GM23338 (cell line): ENCODE measurements around the gene CERK. TPM values are rescaled to one million over a fixed set of nuclear protein-coding genes. Genes with fewer than 3 reads are reported as not detected.

Experiments used
- ATAC-seq: fragments of 200-7000 bp; cut with Tn5 transposase; 3 replicates; pipeline ENCODE4 v1.9.1; 2020
- DNase-seq: peaks from one replicate; pipeline ENCODE4 v3.0.0-alpha.2; 2015; ENCODE audit warnings: low spot score
- H2AFZ ChIP-seq: fragments of 200-600 bp; sonication (generic); 2 replicates; pipeline ENCODE4 v1.8.0; 2016; ENCODE audit warnings: antibody characterized with exemption, mild to moderate bottlenecking, moderate library complexity
- H3F3A ChIP-seq: fragments of 200-600 bp; sonication (generic); replicated peaks from 2 replicates; pipeline ENCODE4 v1.8.0; 2017; ENCODE audit warnings: antibody characterized with exemption, mixed run types, low read depth
- H3K27ac ChIP-seq: fragments of 200-600 bp; sonication (generic); 2 replicates; pipeline ENCODE4 v1.6.1; 2016; ENCODE audit warnings: low read depth
- H3K27me3 ChIP-seq: fragments of 200-600 bp; sonication (generic); 2 replicates; pipeline ENCODE4 v1.8.0; 2016; ENCODE audit warnings: mild to moderate bottlenecking, mixed run types, moderate library complexity; ENCODE audit not compliant: insufficient read depth
- H3K36me3 ChIP-seq: fragments of 200-600 bp; sonication (generic); 2 replicates; pipeline ENCODE4 v1.8.0; 2016; ENCODE audit warnings: mild to moderate bottlenecking; ENCODE audit not compliant: insufficient read depth
- H3K4me1 ChIP-seq: fragments of 200-600 bp; sonication (generic); 2 replicates; pipeline ENCODE4 v1.8.0; 2016; ENCODE audit warnings: mild to moderate bottlenecking, moderate library complexity; ENCODE audit not compliant: insufficient read depth
- H3K4me2 ChIP-seq: fragments of 200-600 bp; sonication (generic); 2 replicates; pipeline ENCODE4 v1.7.1; 2017; ENCODE audit warnings: mixed run types
- H3K4me3 ChIP-seq: fragments of 200-600 bp; sonication (generic); 2 replicates; pipeline ENCODE4 v1.6.1; 2016; ENCODE audit warnings: mixed run types
- H3K79me2 ChIP-seq: fragments of 200-600 bp; sonication (generic); replicated peaks from 2 replicates; pipeline ENCODE4 v1.8.0; 2017; ENCODE audit warnings: mild to moderate bottlenecking; ENCODE audit not compliant: insufficient read depth
- H3K9me2 ChIP-seq: fragments of 200-600 bp; sonication (generic); 2 replicates; pipeline ENCODE4 v1.8.0; 2017; ENCODE audit not compliant: insufficient read depth
- H4K20me1 ChIP-seq: fragments of 200-600 bp; sonication (generic); replicated peaks from 2 replicates; pipeline ENCODE4 v1.8.0; 2017; ENCODE audit warnings: mild to moderate bottlenecking; ENCODE audit not compliant: insufficient read depth
- H3K27ac Mint-ChIP-seq: 2 replicates; pipeline ENCODE4 v1.8.0; 2020; ENCODE audit warnings: inconsistent platforms, mild to moderate bottlenecking, moderate library complexity, mixed read lengths
- H3K27me3 Mint-ChIP-seq: 3 replicates; pipeline ENCODE4 v1.8.0; 2022; ENCODE audit warnings: low read depth, mild to moderate bottlenecking, moderate library complexity, mixed read lengths, inconsistent platforms; ENCODE audit not compliant: insufficient read depth, poor library complexity
- H3K36me3 Mint-ChIP-seq: 3 replicates; pipeline ENCODE4 v1.8.0; 2021; ENCODE audit warnings: low read depth, mild to moderate bottlenecking, inconsistent platforms, moderate library complexity, mixed read lengths
- H3K4me1 Mint-ChIP-seq: 3 replicates; pipeline ENCODE4 v1.8.0; 2020; ENCODE audit warnings: mild to moderate bottlenecking, inconsistent platforms, mixed read lengths
- H3K4me3 Mint-ChIP-seq: 3 replicates; pipeline ENCODE4 v1.8.0; 2021; ENCODE audit warnings: moderate library complexity, mild to moderate bottlenecking, inconsistent platforms, mixed read lengths
- H3K9me3 Mint-ChIP-seq: 3 replicates; pipeline ENCODE4 v1.8.0; 2020; ENCODE audit warnings: moderate library complexity, mild to moderate bottlenecking, inconsistent platforms, mixed read lengths
- CREB1 ChIP-seq: fragments of 250-450 bp; sonication (Bioruptor Pico); IDR thresholded peaks from 2 replicates; pipeline ENCODE4 v1.5.0; 2020; ENCODE audit warnings: low read depth, mild to moderate bottlenecking, moderate library complexity
- EZH2 ChIP-seq: fragments of 200-600 bp; sonication (generic); IDR thresholded peaks from one replicate; pipeline ENCODE4 v1.8.0; 2017; ENCODE audit warnings: antibody characterized with exemption, mild to moderate bottlenecking, low read depth; ENCODE audit not compliant: unreplicated experiment
- EZH2phosphoT487 ChIP-seq: fragments of 200-600 bp; sonication (generic); IDR thresholded peaks from one replicate; pipeline ENCODE4 v1.8.1; 2018; ENCODE audit warnings: antibody characterized with exemption; ENCODE audit not compliant: unreplicated experiment
- JUNB ChIP-seq: IDR thresholded peaks from one replicate; pipeline ENCODE4 v1.6.1; 2016; ENCODE audit warnings: antibody characterized with exemption; ENCODE audit not compliant: unreplicated experiment
- NANOG ChIP-seq: IDR thresholded peaks from 2 replicates; pipeline ENCODE4 v1.6.1; 2016; ENCODE audit warnings: antibody characterized with exemption, borderline replicate concordance
- ZNF114 ChIP-seq: fragments of 250-450 bp; sonication (Bioruptor Pico); IDR thresholded peaks from 2 replicates; pipeline ENCODE4 v1.5.0; 2020; ENCODE audit warnings: mild to moderate bottlenecking, moderate library complexity
- ZNF331 ChIP-seq: fragments of 250-450 bp; sonication (Bioruptor Pico); IDR thresholded peaks from 2 replicates; pipeline ENCODE4 v1.5.0; 2020; ENCODE audit warnings: low read depth, mild to moderate bottlenecking, moderate library complexity
- polyA plus RNA-seq: library from polyadenylated mRNA; unstranded; fragments of >200 nt; fragmentation: Nextera tagmentation; extraction: Ambion mirVana; gene quantifications from 2 replicates; pipeline ENCODE4 v1.2.1, GENCODE V29; 2016
- total RNA-seq: library from RNA; depleted of rRNA; stranded (reverse); fragments of >200 nt; shearing (Covaris generic); gene quantifications from 2 replicates; pipeline ENCODE4 v1.2.3, GENCODE V29; 2014
- TF ChIP-seq, protein P1 (sequence below): fragments of 250-450 bp; sonication (Bioruptor Pico); IDR thresholded peaks from 2 replicates; pipeline ENCODE4 v1.5.0; 2020; ENCODE audit warnings: mild to moderate bottlenecking, moderate library complexity
- TF ChIP-seq, protein P2 (sequence below), 2 experiments: fragments of 200-600 bp in 1 of 2; sonication (generic) in 1 of 2; conservative IDR thresholded peaks; 2 replicates each; pipeline versions ENCODE4 v1.5.1 to v1.6.1; 2016 to 2017; ENCODE audit warnings: antibody characterized with exemption in 2 of 2, low read depth in 2 of 2, mild to moderate bottlenecking in 2 of 2, moderate library complexity in 1 of 2
- TF ChIP-seq, protein P3 (sequence below): IDR thresholded peaks from one replicate; pipeline ENCODE4 v1.6.1; 2018; ENCODE audit warnings: antibody characterized with exemption; ENCODE audit not compliant: unreplicated experiment
- TF ChIP-seq, protein P4 (sequence below): IDR thresholded peaks from 2 replicates; pipeline ENCODE4 v1.6.1; 2016; ENCODE audit warnings: antibody characterized with exemption

The CERK gene
- total and polyA plus RNA-seq, 2 experiments from 2014 or later, result 12.7 to 62.9 TPM

DNA sequence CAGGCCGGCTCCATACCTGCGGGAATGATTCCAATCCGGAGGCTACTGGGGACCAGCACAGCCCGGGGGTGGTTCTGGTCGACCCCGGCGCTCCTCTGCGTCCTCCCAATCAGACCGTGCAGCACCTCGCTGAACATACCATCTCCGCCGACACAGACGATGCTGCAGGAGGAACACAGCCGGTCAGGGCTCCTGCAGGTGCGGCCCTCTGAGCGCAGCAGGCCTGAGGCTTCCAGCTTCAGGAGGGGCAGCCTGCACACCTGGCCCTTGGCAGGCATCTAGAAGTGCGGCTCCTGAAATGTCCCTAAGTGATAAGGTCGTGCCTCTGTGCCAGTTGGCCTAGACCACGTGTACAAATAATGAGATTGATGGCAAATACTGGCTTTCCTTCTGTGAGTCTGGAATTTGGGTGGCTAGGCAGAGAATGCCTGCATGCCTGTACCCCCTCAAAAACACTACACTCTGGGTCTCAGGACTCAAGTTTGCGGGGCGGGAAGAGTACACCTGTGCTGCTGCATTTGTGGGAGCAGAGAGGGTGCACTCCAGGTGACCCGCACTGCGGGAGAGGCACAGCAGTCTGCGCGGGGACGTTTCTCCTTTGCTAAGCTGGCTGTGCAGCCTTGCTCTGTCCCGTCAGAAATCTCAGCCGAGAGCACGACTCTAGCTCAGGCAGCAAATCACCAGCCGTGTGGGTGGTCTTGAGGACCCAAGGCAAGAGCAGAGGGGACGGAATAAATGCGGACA, 30.1 kb downstream of the CERK start:
- H3K4me1 ChIP-seq, result no peaks in the 10 kb centered on the region
- Mint-ChIP-seq H3K4me3 (no peak overlapping the region), H3K27me3 (peaks cover 8% of the 10 kb centered on the region), H3K4me1 (peaks cover 4% of the 10 kb centered on the region; the same call in 2 of the 3 replicates), H3K27ac (no peak overlapping the region), H3K9me3 (no peaks in the 10 kb centered on the region; the same call in 2 of the 3 replicates), H3K36me3 (peaks cover 62% of the 10 kb centered on the region)
- no peak overlapping the region for H3K27ac ChIP-seq
- no peaks in the 10 kb centered on the region for H3K9me2 ChIP-seq
- no peak overlapping the region for H3K4me3 ChIP-seq
- peaks cover 21% of the 10 kb centered on the region for H3K36me3 ChIP-seq
- no peak overlapping the region for H3K4me2 ChIP-seq
- no peaks in the 10 kb centered on the region for H3K79me2 ChIP-seq
- TF ChIP-seq, protein P1, sequence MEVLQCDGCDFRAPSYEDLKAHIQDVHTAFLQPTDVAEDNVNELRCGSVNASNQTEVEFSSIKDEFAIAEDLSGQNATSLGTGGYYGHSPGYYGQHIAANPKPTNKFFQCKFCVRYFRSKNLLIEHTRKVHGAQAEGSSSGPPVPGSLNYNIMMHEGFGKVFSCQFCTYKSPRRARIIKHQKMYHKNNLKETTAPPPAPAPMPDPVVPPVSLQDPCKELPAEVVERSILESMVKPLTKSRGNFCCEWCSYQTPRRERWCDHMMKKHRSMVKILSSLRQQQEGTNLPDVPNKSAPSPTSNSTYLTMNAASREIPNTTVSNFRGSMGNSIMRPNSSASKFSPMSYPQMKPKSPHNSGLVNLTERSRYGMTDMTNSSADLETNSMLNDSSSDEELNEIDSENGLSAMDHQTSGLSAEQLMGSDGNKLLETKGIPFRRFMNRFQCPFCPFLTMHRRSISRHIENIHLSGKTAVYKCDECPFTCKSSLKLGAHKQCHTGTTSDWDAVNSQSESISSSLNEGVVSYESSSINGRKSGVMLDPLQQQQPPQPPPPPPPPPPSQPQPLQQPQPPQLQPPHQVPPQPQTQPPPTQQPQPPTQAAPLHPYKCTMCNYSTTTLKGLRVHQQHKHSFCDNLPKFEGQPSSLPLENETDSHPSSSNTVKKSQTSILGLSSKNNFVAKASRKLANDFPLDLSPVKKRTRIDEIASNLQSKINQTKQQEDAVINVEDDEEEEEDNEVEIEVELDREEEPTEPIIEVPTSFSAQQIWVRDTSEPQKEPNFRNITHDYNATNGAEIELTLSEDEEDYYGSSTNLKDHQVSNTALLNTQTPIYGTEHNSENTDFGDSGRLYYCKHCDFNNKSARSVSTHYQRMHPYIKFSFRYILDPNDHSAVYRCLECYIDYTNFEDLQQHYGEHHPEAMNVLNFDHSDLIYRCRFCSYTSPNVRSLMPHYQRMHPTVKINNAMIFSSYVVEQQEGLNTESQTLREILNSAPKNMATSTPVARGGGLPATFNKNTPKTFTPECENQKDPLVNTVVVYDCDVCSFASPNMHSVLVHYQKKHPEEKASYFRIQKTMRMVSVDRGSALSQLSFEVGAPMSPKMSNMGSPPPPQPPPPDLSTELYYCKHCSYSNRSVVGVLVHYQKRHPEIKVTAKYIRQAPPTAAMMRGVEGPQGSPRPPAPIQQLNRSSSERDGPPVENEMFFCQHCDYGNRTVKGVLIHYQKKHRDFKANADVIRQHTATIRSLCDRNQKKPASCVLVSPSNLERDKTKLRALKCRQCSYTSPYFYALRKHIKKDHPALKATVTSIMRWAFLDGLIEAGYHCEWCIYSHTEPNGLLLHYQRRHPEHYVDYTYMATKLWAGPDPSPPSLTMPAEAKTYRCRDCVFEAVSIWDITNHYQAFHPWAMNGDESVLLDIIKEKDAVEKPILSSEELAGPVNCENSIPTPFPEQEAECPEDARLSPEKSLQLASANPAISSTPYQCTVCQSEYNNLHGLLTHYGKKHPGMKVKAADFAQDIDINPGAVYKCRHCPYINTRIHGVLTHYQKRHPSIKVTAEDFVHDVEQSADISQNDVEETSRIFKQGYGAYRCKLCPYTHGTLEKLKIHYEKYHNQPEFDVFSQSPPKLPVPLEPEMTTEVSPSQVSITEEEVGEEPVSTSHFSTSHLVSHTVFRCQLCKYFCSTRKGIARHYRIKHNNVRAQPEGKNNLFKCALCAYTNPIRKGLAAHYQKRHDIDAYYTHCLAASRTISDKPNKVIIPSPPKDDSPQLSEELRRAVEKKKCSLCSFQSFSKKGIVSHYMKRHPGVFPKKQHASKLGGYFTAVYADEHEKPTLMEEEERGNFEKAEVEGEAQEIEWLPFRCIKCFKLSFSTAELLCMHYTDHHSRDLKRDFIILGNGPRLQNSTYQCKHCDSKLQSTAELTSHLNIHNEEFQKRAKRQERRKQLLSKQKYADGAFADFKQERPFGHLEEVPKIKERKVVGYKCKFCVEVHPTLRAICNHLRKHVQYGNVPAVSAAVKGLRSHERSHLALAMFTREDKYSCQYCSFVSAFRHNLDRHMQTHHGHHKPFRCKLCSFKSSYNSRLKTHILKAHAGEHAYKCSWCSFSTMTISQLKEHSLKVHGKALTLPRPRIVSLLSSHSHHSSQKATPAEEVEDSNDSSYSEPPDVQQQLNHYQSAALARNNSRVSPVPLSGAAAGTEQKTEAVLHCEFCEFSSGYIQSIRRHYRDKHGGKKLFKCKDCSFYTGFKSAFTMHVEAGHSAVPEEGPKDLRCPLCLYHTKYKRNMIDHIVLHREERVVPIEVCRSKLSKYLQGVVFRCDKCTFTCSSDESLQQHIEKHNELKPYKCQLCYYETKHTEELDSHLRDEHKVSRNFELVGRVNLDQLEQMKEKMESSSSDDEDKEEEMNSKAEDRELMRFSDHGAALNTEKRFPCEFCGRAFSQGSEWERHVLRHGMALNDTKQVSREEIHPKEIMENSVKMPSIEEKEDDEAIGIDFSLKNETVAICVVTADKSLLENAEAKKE, result no peak
- TF ChIP-seq, protein P2, sequence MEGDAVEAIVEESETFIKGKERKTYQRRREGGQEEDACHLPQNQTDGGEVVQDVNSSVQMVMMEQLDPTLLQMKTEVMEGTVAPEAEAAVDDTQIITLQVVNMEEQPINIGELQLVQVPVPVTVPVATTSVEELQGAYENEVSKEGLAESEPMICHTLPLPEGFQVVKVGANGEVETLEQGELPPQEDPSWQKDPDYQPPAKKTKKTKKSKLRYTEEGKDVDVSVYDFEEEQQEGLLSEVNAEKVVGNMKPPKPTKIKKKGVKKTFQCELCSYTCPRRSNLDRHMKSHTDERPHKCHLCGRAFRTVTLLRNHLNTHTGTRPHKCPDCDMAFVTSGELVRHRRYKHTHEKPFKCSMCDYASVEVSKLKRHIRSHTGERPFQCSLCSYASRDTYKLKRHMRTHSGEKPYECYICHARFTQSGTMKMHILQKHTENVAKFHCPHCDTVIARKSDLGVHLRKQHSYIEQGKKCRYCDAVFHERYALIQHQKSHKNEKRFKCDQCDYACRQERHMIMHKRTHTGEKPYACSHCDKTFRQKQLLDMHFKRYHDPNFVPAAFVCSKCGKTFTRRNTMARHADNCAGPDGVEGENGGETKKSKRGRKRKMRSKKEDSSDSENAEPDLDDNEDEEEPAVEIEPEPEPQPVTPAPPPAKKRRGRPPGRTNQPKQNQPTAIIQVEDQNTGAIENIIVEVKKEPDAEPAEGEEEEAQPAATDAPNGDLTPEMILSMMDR (conservative IDR thresholded peaks at IDR 0.05; ENCODE audit: low read depth in 2 of 2), result no peak
- TF ChIP-seq NANOG (no peak), JUNB (no peak), ZNF331 (CRISPR knock-in tag) (no peak), ZNF114 (CRISPR knock-in tag) (no peak), CREB1 (CRISPR knock-in tag) (no peak), EZH2phosphoT487 (no peak), EZH2 (no peak)
- TF ChIP-seq, protein P3, sequence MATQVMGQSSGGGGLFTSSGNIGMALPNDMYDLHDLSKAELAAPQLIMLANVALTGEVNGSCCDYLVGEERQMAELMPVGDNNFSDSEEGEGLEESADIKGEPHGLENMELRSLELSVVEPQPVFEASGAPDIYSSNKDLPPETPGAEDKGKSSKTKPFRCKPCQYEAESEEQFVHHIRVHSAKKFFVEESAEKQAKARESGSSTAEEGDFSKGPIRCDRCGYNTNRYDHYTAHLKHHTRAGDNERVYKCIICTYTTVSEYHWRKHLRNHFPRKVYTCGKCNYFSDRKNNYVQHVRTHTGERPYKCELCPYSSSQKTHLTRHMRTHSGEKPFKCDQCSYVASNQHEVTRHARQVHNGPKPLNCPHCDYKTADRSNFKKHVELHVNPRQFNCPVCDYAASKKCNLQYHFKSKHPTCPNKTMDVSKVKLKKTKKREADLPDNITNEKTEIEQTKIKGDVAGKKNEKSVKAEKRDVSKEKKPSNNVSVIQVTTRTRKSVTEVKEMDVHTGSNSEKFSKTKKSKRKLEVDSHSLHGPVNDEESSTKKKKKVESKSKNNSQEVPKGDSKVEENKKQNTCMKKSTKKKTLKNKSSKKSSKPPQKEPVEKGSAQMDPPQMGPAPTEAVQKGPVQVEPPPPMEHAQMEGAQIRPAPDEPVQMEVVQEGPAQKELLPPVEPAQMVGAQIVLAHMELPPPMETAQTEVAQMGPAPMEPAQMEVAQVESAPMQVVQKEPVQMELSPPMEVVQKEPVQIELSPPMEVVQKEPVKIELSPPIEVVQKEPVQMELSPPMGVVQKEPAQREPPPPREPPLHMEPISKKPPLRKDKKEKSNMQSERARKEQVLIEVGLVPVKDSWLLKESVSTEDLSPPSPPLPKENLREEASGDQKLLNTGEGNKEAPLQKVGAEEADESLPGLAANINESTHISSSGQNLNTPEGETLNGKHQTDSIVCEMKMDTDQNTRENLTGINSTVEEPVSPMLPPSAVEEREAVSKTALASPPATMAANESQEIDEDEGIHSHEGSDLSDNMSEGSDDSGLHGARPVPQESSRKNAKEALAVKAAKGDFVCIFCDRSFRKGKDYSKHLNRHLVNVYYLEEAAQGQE, result no peak
- TF ChIP-seq, protein P4, sequence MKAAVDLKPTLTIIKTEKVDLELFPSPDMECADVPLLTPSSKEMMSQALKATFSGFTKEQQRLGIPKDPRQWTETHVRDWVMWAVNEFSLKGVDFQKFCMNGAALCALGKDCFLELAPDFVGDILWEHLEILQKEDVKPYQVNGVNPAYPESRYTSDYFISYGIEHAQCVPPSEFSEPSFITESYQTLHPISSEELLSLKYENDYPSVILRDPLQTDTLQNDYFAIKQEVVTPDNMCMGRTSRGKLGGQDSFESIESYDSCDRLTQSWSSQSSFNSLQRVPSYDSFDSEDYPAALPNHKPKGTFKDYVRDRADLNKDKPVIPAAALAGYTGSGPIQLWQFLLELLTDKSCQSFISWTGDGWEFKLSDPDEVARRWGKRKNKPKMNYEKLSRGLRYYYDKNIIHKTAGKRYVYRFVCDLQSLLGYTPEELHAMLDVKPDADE, result no peak
- no peaks in the 10 kb centered on the region for H3K27me3 ChIP-seq
- H3F3A ChIP-seq, result no peaks in the 10 kb centered on the region
- no peak for ATAC-seq
- no peaks in the 10 kb centered on the region for H4K20me1 ChIP-seq
- H2AFZ ChIP-seq, result no peak overlapping the region
- no peak for DNase-seq
